ENCODE data around the gene KCNH3.

- TF ChIP-seq CTCF (conservative IDR thresholded peaks at IDR 0.05; ENCODE audit: low read length) (no peak), EZH2phosphoT487 (IDR thresholded peaks at IDR 0.05; ENCODE audit: borderline replicate concordance, low read depth, low read length) (no peak)
Observed at GRCh38 chr12:49588721-49589516, 50.1 kb downstream of the KCNH3 start.
